ENCODE data around the gene LRRC23.
"Not testable (repeated sequence)": the region's sequence is repeated elsewhere in the genome, so short reads cannot be mapped to it uniquely, and the experiment has no call there.

The LRRC23 gene

GRCh38 chr12:6905414-6906040 is 905 bp downstream of the LRRC23 start:
- no peak for DNase-seq

GRCh38 chr12:6908141-6908540 is 3.5 kb downstream of the LRRC23 start:
- DNase-seq, result not testable (repeated sequence)

GRCh38 chr12:6909421-6910145 is 5.0 kb downstream of the LRRC23 start:
- DNase-seq, result no peak

- DNase-seq, result no peak
Observed at GRCh38 chr12:6912164-6912935, 7.7 kb downstream of the LRRC23 start.

- DNase-seq, result peak in 1 of 2 experiments; percentile 83
Observed at GRCh38 chr12:6914246-6914946, 9.8 kb downstream of the LRRC23 start, which contains the start of gene ENO2. TSS of gene ENO2 (plus strand) at chr12:6914580. CDS start at chr12:6915833, 1,253 bp downstream.

GRCh38 chr12:6914947-6915788 is 10.5 kb downstream of the LRRC23 start:
- DNase-seq, result peak; percentile 36 to 66

GRCh38 chr12:6915789-6916285 is 11.2 kb downstream of the LRRC23 start:
- DNase-seq, result no peak

GRCh38 chr12:6916426-6917200 is 12.0 kb downstream of the LRRC23 start:
- DNase-seq, result no peak

- DNase-seq, result no peak
Observed at GRCh38 chr12:6917491-6918231, 13.0 kb downstream of the LRRC23 start.

- no peak for DNase-seq
Observed at GRCh38 chr12:6919588-6919987, 15.0 kb downstream of the LRRC23 start.

GRCh38 chr12:6921539-6921938 is 16.9 kb downstream of the LRRC23 start:
- DNase-seq, result no peak

GRCh38 chr12:6921996-6922946 is 17.6 kb downstream of the LRRC23 start:
- no peak for DNase-seq

GRCh38 chr12:6923003-6923732 is 18.5 kb downstream of the LRRC23 start:
- DNase-seq, result peak in 1 of 2 experiments; percentile 36

GRCh38 chr12:6923851-6924250 is 19.2 kb downstream of the LRRC23 start:
- DNase-seq, result no peak

GRCh38 chr12:6925239-6925539 is 20.6 kb downstream of the LRRC23 start:
- DNase-seq, result no peak

- DNase-seq, result peak in 1 of 2 experiments; percentile 32
Observed at GRCh38 chr12:6925540-6926279, 21.1 kb downstream of the LRRC23 start.

GRCh38 chr12:6927379-6928021 is 22.9 kb downstream of the LRRC23 start, which contains the start of gene ATN1:
TSS of gene ATN1 (plus strand) at chr12:6927959. CDS start at chr12:6934002, 6,043 bp downstream.
- peak; percentile 52 to 82 for DNase-seq

Measured in NCI-H526 (cell line).